NCI-H2107 treated with DMSO at 0.1 percent for 48 hours (cell line): ENCODE results near the gene CDK9.
A peak's percentile ranks its signal among the peaks of the same experiment; 100 is the strongest.

ENCODE experiments used
- DNase-seq: peaks from one replicate; lab custom pipeline; 2025; ENCODE audit not compliant: unreplicated experiment; lab: John Stamatoyannopoulos, UW

CDK9 gene

DNA sequence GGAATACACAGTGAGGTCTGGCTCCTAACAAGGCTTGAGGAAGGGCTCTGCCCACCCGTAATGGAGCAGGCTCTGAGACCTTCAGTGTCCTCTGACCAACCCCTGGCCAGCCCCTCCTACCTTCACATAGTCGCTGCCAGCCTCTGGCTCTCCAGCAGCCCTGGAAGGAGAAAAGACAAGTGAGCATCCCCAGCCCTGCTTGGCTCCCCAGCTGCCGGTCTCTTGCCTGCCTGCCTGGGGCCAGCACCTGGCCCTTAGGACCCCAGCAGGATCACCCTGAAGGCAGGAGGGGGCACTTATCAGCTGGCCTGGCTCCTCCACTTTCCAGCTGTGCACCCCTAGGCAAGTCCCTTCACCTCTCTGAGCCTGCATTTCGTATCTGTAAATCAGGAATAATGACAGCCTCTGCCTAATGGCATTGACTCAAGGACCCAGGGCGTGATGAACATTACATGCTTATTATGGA is 24.3 kb upstream of the CDK9 start:
- DNase-seq: no peak

DNA sequence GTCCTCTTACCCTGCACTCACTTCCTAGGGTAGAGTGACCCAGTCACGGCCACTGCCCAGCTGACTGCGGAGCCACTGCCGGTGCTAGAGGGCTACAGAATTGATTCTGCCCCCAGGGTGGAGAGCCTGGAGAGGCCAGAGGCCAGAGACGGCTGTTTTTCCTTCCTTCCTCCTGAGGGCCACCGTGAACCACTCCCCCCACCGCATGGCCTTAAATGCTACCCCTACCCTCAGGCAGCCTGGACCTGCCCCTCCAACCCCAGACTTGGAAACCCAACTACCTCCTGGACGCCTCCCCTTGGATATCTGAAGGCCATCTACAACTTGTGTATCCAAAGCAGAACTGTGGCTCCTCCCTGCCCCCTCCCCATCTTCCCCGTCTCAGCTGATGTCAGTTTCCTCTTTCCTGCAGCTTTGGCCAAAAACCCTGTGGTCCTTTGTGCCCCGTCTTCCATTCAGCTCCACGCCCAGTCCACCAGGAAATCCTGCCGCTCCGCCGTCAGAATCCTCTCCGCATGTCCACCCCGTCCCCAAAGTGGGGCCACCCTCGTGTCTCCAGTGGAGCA is 23.6 kb upstream of the CDK9 start:
- no peak for DNase-seq

DNA sequence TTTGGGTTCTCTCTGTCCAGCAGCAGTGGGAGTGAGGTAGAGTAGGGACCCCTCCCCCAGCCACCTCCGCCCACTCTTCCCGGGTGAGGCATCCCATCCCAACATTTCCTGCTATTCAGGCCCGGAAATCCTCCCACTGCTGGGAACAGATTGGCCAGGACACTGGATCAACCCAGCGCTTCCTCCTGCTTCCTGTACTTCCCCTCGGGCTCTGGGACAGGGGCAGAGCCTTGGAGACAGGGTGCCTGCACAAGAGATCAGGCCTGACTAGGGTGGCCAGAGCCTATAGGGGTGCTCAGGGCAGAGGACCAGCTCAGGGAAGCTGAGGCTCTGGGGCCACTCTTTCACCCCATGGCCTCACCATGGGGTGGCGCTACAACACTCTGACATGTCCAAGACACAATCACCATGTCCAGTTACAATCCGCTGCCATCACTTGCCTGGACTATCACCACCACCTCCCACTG is 21.9 kb upstream of the CDK9 start:
- DNase-seq: no peak

DNA sequence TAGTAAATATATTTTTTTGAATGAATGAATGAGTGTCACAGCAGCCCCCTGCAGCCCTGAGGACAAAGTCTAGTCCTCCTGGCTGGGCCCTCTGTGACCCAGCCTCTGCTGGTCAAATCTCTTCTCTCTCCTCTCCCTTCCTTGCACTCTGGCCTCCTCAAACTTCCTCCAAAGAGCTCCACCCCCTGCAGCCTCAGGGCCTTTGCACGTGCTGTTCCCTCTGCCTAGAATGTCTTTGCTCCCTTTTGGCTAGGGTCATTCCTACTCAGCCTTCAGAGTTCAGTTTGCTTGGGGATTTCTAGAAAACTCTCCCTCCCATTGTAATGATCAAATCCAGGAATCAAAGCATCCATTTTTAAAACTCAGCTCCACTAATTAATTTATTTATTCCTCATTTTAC is 20.4 kb upstream of the CDK9 start:
- no peak for DNase-seq

DNA sequence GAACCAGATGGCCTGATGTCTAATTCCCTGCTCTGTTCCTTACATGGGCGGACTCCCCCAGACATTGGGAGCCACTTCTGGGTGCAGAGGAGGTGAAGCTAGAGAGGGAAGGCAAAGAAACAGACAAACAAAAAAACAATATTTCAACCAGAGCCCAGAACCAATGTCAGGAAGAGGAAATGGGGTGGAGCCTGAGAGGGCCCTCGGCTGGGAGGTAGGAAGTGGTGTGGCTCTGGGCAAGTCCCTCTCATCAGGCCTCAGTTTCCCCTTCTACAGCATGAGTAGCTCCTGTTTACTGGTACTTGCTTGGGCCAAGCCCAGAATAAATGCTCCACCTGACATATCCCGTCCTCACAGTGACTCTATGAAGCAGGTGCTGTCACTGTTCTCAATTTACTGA is 18.4 kb upstream of the CDK9 start:
- no peak for DNase-seq

DNA sequence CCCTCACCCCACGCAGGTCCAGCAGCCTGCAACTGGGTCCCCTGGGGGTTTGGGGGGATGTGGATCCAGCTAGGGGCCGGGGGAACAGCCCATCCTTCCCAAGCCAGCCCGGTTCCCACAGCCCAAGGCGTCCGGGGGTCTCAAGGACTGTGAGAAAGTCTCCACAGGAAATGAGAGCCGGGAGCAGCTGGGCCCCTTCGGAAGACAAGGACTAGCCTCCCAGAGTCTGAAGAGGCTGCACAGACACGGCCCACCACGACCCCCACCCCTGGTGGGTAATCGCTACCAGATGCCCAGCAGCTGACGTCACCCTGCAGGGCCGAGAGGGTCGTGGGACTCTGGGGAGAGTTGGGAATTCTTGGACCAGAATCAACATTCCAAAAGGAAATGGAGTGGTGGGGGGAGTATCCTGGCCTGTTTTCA is 17.9 kb upstream of the CDK9 start:
- no peak for DNase-seq

DNA sequence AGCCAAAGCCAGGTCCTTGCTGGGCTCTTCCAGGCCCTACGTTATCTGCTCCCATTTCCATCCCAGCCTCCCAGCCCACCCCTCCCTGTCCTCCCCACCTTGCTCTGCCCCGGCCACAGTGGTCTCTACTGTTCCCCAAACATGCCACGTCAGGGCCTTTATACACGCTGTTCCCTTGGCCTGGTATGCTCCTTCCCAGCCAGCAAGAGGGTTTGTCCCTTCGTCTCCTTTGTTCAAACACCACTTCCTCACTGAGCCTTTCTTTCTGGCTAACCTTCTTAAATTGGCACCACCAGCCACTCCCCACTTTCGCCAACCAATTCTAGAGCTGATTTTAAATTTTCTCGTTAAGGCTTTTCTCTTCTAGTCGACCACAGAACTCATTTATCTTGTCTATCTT is 17.1 kb upstream of the CDK9 start:
- no peak for DNase-seq

DNA sequence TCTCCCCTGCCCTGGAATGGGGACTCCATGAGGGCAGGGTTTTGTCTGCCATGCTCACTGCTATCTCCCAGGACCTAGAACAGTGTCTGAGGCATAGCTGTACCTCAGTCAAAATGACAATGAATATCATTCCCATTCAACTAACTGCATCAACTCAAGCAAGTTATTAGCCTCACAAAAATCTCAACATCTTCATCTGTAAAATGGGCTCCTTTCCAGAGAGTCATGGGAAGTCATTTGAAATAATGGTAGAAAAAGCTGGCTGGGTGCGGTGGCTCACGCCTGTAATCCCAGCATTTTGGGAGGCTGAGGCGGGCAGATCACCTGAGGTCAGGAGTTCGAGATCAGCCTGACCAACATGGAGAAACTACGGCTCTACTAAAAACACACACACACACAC is 16.7 kb upstream of the CDK9 start:
- no peak for DNase-seq

DNA sequence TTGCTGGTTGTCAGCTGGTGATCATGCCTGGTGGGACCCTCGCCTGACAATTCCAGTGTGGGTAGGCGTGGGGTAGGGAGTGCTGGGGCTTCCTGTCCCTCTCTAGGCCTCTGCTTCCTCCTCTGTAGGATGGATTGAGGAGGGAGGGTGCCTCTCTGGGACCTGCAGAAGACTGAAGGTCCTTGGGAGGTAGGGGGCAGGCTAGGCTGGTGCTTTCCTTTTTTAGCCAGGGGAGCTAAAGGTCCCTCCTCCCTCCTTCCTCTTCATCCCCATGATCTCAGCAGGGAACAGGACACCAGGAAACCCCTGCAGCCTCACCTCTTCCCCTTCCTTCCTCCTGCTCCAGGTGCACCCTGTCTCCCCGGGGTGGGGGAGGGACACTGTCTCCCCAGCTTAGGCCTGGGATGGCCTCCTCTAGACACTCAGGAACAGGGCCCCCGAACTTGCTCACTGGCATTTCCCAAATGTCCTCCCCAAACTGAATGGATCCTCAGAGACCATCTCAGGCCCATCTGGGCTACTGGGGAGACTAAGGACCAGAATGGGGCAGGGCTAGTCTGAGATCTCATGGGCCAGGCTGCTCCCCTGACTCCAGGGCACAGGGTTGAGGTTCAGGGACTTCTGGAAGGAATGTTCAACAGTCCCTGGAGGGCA is 15.8 kb upstream of the CDK9 start:
- DNase-seq: no peak

DNA sequence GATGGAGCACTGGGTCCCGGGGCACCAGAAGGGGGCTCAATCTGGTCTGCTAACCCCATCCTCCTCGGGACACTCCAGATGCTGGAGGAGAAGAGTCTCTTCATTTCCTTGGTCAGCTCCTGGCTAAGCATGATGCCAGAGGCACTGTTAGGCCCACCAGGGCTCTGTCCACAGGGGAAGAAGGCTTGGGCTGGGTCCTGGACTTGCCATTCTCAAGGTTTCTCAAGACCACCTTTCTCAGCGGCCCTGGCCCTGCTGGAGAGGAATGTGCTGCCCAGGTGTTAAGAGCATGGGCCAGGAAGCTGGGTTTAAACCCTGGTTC is 15.3 kb upstream of the CDK9 start:
- no peak for DNase-seq

DNA sequence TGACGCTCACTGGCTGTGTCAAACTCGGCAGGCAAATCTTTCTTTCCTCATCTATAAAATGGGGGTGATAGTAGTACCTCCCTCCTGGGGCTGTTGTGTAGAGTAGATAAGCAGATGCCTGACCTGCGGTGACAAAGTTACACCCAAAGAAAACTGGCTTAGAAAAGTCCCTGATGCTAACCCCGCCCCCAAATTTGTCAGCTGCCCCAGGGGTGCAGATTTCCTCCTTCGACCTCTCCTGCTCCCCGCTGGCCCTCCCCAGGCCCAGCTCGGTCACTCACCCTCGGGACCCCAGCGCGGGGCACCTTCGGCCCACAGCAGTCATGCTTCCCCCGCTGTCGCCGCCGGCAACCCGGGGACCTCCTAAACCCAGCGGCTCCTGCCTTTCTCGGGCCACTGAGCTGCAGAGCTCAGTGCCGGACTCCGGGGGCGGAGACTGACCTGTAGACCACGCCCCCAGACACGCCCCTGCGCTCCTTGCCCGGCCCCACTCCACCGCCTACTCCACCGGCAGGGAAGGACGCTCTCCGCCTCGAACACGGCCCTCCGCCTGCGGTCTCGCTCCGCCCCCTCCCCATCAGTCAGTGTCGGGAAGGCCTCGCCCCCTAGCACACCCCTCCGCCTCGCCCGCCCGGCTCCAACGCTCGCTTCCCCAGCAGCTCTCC is 14.8 kb upstream of the CDK9 start:
- DNase-seq: peak; percentile 90

DNA sequence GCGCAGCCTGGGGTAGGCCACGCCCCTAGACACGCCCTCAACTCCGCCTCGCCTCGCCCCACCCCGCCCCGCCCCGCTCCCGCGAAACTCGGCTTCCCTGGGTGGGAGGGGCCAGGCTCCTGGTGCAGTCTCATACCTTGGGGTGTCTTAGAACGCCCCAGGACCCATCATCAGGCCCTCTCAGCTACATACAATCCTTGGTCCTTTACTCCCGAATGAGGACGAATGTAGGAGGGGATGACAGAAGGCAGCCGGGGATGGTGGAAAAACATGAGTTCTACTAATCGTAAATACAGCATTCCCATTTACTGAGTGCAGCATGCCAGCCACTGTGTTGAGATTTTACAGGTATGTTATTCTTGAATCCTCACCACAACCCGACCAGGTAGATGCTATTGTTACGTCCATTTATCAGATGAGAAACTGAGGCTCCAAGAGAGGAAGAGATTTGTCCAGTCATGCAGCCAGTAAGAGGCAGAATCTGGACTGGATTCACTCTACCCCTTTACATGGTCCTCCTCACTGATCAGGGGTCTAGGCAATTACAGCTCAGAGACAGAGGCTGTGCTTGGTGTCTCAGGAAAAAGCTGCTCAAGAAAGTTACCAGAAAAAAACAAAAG is 14.2 kb upstream of the CDK9 start:
- no peak for DNase-seq

DNA sequence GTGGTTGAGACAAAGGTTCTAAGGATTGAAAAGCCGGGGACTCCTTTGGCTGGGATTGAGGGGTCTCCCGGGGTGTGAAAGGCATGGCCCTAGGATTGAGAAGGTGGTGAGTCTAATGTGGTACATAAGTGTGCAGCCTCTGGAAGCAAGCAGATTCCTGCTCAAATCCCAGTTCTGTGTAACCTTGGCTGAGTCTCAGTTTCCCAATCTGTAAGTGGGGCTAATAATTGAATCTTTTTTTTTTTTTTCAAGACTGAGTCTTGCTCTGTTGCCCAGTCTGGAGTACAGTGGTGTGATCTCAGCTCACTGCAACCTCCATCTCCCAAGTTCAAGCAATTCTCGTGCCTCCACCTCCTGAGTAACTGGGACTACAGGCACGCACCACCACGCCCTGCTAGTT is 13.2 kb upstream of the CDK9 start:
- no peak for DNase-seq

DNA sequence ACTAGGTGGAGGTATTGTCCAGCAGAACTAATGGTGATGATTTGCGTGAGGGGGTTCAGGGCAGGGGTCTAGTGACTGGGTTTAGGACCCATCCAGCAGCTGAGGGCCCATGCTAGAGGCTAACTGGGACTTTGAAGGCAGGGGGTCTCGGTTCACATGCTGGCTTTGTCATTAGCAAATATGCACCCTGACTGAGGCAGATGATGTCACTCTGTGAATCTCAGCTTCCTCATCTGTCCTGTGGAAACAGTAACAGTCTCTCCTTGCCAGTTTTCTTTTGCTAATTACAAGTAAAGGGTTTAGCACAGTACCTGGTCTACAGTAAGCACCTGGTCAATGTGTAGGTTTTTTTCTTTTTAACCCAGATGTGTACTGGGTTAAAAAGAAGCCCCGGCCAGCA is 12.6 kb upstream of the CDK9 start:
- DNase-seq: no peak

DNA sequence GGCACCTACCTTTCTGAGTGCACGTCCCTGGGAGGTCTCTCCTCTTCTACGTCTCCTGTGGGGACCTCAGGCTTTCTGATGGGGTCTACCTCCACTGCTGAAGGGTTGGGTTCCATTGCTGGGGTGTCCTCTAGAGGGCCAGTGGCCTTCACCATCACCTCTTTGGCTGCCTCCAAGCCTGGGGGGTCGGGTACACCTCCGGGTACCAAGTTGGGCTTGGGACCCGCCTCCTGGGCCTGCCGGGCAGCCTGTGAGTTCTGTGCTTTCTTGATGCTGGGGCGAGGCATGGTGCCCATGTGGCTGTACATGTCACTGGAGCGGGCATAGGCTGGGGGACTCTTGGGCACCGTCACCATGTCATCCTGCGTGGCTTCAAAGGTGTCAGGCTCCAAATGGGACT is 11.9 kb upstream of the CDK9 start:
- DNase-seq: no peak

DNA sequence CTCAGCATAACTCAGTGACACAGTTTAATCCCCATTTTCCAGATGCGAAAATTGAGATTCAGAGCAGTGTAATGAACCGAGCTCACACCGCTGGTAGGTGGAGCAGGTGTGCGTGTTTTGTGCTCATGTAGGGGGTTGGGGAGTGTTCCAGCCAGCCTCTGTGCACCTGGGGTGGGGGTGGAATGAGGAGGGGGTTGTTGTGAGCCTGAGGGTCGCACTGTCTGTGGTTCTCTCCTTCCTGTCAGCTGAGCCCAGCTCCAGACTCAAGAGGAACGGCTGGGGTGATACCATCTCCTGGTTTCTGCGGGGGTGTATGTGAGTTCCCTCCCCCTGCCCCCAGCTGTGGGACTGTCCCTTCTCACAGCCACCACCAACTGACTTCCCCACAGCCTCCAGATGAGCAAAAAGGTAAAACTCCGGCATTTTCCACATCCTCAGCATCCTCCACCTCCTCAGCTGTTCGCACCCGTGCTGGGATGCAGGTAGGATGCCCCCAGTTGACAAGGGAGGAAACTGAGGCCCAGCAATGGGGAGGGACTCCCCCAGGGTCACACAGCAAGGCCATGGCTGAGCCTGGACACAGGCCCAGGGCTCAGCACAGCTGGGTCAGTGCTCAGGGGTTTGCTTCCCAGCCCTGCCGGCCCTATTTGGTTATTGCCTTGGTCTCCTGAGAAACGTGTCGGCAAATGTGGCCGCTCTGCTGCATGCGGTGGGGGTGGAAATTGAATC is 9.5 kb upstream of the CDK9 start:
- no peak for DNase-seq

DNA sequence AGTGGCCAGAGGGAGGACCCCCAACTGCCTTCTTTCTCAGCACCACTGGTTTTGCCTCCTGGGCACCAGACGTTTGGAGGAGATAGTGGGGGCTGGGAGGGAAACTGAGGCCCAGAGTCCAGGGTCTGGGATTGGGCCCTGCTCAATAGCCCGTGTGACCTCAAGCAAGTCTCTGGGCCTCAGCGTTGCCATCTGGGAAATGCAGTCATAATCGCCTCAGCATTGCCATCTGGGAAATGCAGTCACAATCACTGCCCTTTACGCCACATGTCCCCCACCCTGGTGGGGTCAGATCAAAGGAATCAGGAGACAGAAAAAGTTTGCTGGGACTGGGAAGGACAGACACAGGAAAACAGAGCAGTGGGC is 8.9 kb upstream of the CDK9 start:
- no peak for DNase-seq

DNA sequence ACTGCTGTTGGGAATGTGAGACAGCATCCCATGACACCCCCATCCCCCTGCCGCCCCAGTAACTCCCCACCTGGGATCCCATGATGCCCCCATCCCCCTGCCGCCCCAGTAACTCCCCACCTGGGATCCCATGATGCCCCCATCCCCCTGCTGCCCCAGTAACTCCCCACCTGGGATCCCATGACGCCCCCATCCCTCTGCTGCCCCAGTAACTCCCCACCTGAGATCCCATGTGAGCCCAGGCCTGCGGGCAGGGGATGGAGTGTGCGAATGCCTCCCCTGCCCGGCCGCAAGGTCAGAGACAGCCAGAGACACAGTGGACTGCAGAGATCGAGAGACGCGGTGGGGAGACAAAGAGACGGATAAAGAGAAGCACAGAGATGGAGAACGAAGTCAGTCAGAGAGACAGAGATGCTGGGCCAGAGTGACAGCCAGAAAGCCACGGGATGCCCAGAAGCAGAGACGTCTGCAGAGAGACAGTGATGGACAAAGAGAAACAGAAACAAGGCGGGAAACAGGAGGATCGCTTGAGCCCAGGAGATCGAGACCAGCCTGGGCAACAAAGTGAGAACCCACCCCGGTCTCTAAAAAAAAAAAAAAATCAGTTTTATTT is 8.4 kb upstream of the CDK9 start:
- no peak for DNase-seq

DNA sequence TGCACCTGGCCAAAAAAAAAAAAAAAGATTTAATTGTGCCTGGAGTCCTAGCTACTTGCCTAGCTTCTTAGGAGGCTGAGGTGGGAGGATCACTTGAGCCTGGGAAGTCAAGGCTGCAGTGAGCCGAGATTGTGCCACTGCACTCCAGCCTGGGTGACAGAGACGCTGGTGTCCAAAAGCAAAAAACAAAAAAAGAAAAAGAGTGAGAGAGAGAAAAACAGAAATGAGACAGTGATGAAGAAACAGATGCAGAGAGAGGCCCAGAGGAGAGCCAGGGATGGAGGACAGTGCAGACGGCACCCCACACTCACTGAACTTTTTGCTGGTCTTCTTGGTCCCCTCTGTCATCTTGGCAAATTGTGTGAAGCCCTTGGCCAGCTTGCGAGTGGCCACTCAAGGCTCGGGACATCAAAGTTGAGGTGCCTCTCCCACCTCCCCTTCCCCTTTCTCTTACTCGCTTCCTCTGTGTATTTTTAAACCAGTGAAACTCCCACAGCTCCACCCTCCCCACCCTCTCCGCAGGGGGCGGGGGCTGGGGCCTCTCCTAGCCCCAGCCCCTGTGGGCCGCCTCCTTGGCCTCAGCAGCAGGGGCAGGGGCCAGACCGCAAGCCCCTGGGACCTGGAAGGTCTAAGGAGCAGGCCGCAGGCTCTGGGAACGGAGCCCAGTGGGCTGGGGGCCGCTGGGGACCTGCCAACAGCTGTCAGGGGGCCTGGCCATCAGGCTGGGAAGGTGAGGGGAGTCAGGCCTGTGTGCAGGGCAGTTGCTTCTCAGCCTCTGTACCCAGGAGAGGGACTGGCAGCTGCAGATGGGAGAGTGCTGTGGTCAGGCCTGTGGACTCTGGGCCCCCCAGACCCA is 7.3 kb upstream of the CDK9 start, which contains the start of gene SH2D3C:
Gene SH2D3C (minus strand): TSS at position 387 of the 856 bp plus-strand sequence. CDS start 39 bp downstream, at position 348.
- no peak for DNase-seq
